Midbrain (tissue), 1 donor: ENCODE results near the gene MRPL34.
"Not testable (repeated sequence)": the region's sequence is repeated elsewhere in the genome, so short reads cannot be mapped to it uniquely, and the experiment has no call there.

Experiments
- DNase-seq: peaks from one replicate; lab custom pipeline; 2025; lab: John Stamatoyannopoulos, UW

MRPL34 gene

DNA sequence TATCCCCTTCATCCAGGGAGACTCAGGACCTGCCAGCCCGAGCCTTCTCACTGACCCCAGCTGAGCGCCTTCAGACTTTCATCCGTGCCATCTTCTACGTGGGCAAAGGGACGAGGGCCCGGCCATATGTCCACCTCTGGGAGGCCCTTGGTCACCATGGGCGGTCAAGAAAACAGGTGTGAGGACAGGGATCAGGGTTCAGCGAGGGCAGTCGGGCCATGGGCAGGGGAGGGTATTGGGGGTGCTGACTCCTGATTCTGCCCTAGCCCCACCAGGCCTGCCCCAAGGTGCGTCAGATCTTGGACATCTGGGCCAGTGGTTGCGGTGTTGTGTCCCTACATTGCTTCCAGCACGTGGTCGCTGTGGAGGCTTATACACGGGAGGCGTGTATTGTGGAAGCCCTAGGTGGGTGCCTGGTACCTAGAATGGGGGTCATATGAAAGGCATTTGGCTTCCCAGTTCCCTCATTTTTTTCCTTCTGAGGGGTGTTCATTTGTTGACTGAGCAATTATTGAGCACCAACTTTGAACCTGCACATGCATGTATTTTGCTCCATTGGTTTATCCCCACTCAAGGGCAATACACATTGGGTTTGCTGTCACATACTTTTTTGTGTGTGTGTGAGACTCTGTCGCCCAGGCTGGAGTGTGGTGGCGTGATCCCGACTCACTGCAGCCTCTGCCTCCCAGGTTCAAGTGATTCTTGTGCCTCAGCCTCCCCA is 20.1 kb upstream of the MRPL34 start:
- DNase-seq, result no peak

DNA sequence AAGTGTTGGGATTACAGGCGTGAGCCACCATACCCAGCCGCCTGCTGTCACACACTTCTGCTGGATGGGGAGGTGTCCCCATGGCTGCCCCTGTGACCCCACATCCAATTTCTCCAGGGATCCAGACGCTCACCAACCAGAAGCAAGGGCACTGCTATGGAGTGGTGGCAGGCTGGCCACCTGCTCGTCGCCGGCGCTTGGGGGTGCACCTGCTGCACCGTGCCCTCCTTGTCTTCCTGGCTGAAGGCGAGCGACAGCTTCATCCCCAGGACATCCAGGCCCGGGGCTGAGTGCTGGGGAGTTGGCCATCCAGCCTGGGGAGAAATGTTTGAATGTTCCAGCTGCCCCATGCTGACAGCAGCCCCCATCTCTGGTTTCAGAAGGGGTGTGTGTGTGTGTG is 19.4 kb upstream of the MRPL34 start:
- no peak for DNase-seq

DNA sequence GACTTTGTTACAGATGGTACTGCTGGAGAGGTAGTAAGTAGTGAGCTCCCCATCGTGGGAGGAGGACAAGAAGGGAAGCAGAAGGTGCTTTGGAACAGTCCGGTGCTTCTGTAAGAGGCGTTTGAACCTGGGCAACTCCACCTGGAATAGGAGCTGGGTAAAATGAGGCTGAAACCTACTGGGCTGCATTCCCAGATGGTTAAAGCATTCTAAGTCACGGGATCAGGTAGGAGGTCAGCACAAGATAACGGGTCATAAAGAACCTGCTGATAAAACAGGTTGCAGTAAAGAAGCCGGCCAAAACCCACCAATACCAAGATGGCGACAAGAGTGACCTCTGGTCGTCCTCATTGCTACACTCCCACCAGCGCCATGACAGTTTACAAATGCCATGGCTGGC is 18.9 kb upstream of the MRPL34 start:
- DNase-seq, result no peak

DNA sequence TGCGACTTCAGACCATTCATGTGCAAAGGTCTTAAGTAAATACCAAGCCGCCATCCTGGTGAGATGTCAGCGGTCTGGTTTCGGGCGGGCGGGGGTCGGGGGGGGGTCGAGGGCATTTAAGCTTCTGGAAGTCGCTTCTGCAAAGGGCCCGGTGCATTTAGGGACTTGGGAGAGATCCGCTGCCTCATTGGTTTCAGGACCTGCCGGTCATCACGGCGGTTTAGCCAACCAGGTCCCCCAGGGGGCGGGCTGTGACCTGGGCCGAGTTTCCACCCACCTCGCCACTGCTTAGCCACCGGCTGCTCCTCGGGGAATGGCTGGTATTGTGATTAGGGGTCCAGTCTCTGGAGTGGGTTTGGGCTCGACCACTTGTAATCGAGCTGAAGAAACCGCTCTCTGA is 16.2 kb upstream of the MRPL34 start:
- peak; percentile 8 for DNase-seq

DNA sequence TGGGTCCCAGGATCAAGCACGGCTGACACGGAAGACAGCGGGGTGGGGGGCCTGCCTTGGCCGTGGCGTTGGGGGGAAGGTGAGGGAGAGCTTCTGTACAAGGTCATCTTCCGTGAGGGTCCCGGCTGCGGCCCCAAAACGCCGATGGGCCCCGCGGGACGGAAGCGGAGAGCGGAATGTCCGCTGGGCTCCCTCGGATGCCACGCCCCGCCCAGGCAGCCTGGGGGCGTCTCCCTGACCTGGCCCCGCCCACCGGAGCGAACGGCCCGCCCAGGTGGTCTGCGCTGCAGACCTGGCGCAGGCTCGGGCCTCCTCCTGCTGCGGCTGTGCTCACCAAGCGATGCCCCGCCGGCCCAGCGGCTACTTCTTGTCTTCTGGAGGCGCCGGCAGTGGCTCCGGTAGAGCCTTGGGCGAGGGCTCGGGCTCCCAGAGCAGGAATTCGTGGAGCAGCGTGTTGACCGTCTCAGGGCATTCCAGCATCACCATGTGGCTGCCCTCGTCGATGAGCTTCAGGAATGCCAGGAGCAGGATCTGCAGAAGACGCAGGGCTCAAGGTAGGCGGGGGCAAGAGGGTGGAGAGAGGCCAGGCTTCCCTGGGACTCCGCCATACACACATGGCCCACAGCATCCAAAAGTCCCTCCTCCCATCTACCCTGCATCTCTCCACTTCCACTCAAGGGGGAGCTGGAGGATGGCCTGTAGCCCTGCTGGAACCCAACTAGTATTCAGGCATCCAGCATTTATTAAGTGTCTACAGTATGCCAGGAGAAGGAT is 13.2 kb upstream of the MRPL34 start:
- DNase-seq, result peak; percentile 16

- no peak for DNase-seq
Observed at GRCh38 chr19:17293605-17294004, 12.1 kb upstream of the MRPL34 start.

GRCh38 chr19:17294051-17294891 is 11.4 kb upstream of the MRPL34 start:
- no peak for DNase-seq

GRCh38 chr19:17295551-17295950 is 10.1 kb upstream of the MRPL34 start:
- not testable (repeated sequence) for DNase-seq

DNA sequence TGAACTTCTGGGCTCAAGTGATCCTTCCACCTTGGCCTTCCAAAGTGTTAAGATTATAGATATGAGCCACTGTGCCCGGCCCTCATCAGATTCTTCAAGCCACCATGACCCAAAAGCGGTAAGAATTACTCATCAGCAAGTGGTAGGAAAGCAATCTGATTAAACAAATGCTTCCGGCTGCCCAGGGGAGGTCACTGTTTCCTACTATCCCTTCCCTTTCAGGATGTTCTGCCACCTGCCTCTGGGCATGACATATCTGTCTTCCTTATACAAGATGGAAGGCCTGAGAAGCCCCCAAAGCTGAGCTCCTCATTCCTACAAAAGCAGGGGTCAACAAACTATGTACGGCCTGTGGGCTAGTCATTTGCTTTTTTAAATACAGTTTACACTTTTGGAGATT is 9.4 kb upstream of the MRPL34 start:
- DNase-seq, result no peak

- no peak for DNase-seq
Observed at GRCh38 chr19:17296976-17297375, 8.7 kb upstream of the MRPL34 start.

DNA sequence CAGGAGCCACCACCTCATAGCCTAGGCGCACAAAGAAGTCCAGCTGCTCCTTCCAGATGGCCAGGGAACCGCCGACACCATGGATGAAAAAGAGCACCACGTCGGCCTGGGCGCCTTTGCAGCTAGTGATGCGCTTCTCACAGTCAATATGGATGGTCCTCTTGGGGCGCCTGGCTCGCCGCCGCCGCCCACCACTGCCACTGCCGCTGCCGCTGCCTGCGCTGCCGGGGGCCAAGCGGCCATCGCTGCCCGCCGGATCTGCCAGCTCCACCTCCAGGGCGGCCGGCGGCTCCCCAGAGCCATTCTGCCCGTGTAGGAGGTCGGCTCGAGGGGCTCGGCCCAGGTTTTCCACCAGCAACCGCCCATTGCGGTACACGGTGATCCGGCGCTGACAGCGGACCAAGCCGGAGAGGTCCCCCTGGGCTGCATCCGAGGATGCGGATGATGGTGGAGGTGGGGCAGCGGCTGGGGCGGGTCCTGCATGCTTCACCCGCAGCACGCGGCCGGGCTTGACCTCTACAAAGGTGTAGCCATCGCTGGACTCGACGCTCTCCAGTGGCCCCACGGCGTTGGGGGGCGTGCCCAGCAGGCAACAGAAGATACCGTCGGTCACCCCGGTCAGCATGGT is 4.6 kb upstream of the MRPL34 start:
- no peak for DNase-seq

DNA sequence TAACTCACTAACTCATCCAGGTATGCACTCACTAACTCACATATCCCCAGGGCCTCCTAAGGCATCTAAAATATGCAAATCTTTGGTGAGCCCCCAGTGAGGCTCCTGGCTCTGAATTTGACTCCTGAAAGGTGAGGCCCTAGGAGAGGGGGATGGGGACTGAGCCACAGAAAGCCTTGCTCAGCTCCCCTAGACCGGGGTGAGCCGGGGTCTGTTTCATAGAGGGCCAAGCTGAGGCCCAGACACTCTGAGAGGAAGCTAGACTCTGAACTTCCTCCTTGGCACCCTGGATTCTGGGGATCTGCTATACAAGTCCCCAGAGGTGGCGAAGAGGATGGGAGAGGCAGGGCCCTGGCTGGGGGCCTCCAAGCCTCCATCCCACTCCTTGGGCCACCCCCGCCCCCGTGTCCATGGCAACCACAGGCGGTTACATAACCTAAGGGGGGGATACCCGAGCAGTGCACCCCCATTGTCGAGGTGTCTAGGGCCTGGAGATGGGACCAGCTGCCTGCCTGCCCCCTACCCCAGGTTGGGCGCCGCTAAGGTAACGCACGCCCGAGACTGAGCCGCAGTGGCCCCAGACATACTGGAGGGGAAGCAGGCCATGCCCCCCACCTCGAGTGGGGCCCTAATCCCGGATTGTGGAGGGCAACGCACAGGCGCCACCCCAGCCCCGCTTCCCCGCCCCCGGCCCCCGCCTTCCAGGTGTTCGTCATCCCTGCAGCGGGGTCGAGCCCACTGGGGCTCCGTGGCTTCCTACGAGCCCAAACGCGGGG is 3.1 kb upstream of the MRPL34 start:
- DNase-seq, result peak; percentile 17

DNA sequence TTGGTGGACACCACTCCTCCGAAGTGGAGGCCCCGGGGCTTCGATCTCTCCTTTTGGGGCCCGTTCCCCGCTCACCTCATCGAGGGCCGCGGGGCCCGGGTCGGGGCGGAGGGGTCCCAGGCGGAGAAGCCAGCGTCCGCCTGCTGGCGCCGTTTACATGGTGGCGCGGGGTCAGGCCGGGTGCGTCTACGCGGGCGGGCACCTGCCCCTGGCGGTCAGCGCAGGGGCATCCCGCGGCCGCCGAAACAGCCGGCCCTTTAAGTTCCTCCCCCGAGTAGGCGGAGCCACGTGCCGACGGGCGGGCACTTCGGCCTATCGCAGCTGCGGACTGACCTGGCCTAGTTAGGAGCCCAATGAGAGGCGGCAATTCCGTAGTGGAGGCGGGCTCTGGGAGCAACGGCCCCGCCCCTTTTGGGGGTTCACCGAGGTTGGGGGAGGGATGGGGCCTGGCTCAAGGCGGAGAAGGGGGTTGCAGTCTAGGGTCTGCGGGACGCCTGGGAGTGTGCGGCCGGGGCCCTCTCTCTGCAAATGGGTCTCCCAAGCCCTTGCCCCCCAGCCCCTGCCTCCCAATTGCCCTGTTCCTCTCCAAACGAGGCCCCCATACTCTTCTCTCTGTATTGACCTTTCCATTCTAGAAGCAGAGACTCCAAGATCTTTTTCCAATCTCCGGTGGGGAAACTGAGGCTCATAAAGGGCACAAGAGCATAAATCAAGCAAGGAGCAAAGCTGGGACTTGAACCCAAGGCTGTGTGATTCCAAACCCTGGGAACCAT is 2.3 kb upstream of the MRPL34 start, which contains the start of gene ABHD8:
Gene ABHD8 (minus strand): TSS at position 259 of the 773 bp plus-strand sequence. CDS start 1,809 bp downstream, outside the sequence.
- DNase-seq, result peak; percentile 87

DNA sequence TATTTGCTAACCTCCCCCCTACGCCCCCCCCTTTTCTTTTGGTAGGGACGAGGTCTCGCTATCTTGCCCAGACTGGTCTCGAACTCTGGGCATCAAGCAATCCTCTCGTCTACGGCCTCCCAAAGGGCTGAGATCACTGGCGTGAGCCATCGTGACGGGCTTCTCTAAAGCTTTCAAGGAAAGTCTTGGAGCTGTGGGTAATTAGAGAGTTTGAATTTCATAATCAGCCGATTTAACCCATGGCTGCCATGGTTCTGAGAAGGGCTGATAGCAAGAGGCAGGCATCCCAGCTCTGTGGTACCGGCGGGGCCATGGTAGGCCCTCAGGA is 1.8 kb upstream of the MRPL34 start:
- no peak for DNase-seq

DNA sequence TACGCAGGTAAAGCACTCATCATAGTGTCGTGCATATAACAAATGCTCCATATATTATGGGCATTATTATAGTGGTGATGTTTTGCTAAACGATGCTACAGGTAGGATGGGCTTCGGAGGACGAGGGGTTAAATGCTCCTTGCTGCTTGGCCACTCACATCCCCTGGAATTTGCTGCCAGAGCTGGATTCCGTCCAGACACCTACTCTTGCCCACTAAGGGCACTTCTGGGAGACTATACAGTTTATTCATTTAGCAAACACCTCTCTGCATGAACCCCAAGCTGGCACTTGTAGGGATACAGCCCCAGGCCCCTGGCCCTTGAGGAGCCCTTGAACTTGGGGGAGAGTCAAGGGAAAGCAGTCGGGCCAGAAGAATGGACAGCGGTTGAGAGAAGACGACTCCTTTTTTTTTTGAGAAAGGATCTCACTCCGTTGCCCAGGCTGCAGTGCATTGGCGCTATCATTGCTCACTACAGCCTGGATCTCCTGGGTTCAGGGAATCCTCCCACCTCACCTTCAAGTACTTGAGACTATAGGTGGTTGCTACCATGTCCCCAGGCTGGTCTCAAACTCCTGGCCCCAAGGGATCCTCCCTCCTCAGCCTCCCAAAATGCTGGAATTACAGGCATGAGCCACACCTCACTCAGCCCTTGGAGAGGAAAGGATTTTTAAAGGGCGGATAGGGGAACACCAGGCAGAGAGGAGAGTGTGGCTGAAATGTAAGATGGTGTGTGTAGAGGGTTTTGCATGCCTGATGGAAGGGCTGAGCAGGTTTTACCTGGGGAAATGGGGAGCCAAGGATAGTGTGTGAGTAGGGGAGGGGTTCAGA is 1.1 kb upstream of the MRPL34 start:
- DNase-seq, result no peak

GRCh38 chr19:17305216-17305516 is 506 bp upstream of the MRPL34 start:
- DNase-seq, result no peak

DNA sequence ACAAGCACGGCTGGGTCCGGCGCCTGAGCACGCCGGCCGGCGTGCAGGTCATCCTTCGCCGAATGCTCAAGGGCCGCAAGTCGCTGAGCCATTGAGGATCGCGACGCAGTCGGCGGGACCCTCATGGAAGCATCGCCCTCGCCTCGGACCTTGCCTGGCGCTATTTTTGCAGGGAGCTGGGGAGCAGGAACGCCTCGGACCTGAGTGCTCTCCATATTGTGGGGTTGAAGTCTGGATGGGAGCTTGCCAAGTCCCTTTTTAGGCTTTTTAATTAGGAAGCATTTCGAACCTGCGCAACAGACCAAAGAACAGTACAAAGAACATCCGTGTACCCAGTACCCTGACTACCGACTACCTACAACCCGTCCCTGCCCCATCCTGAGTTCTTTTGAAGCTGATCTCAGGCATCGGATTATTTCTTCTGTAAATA is 628 bp downstream of the MRPL34 start:
- DNase-seq, result peak; percentile 51

GRCh38 chr19:17307876-17308377 is 2.3 kb downstream of the MRPL34 start:
- DNase-seq, result no peak

DNA sequence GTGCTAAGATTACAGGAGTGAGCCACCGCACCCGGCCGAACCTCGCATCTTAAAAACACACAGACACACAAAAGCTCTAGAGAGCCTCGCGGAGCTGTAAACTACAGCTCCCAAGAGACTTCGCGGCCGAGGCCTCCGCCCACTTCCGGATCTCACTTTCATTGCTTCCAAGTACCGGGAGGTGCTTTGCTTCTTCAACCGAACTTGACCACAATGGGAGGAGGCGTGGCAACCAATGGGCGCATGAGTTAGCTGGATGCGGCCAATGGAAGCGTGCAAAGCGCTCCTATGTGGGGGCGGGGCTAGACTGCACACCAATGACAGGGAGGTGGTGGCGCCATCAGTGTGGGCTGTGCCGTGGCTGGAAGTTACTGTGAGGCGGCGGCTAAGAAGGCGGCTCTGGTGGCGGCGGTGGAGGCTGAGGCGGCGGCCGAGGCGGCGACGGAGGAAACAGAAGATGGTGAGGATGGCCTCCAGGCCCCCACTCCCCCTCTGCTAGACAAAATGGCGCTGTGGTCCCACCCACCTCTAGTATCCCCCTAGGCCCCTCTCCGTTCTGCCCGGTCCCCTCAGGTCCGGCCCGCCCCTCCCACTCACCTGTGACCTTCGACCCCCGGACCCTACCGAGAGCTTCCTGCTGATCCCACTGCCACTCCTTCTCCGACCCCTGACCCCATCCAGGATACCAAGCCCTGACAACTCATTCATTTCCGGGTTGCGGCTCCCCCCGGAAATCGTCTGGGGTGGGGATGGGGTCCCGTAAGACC is 3.7 kb downstream of the MRPL34 start, which contains the start of gene DDA1:
Gene DDA1 (plus strand): TSS at position 366 of the 767 bp plus-strand sequence. CDS start 92 bp downstream, at position 458.
- DNase-seq, result peak; percentile 99
